Measurements from ENCODE around the gene CFAP299. TPM values are rescaled to one million over a fixed set of nuclear protein-coding genes. Genes with fewer than 3 reads are reported as not detected.
"Not testable (repeated sequence)": the region's sequence is repeated elsewhere in the genome, so short reads cannot be mapped to it uniquely, and the experiment has no call there.

Gene CFAP299
- total RNA-seq, 1 donor from 2014 or later: not detected

- Histone ChIP-seq H3K4me1 (ENCODE audit: insufficient read depth, low read length) (no peaks in the 10 kb centered on the region), H2AFZ (ENCODE audit: low read depth, low read length) (no peak overlapping the region), H3K9ac (ENCODE audit: low read length) (no peak overlapping the region), H3K27me3 (ENCODE audit: insufficient read depth, low read length) (no peaks in the 10 kb centered on the region), H4K20me1 (ENCODE audit: insufficient read depth, low read length) (no peaks in the 10 kb centered on the region), H3K36me3 (ENCODE audit: insufficient read depth, low read length) (no peaks in the 10 kb centered on the region), H3K4me2 (ENCODE audit: low read length) (no peak overlapping the region), H3K79me2 (ENCODE audit: insufficient read depth, low read length) (no peaks in the 10 kb centered on the region), H3K4me3 (ENCODE audit: insufficient read depth, low read depth, low read length) (no peak overlapping the region), H3K9me3 (ENCODE audit: insufficient read depth, low read depth, low read length) (no peaks in the 10 kb centered on the region), H3K27ac (ENCODE audit: low read depth, low read length) (no peak overlapping the region)
- FAIRE-seq (no peak), DNase-seq (ENCODE audit: low read depth) (no peak)
- TF ChIP-seq EZH2 (IDR thresholded peaks at IDR 0.05; ENCODE audit: insufficient read depth, low read length) (no peak), CTCF (IDR thresholded peaks at IDR 0.05; ENCODE audit: insufficient read depth, low read depth, low read length) (no peak)
- Mint-ChIP-seq H3K9me3 (ENCODE audit: unreplicated experiment) (peaks cover 6% of the 10 kb centered on the region), H3K27me3 (ENCODE audit: low read depth, unreplicated experiment) (no peaks in the 10 kb centered on the region), H3K27ac (ENCODE audit: unreplicated experiment) (no peak overlapping the region), H3K36me3 (ENCODE audit: low read depth, unreplicated experiment) (no peaks in the 10 kb centered on the region), H3K4me3 (ENCODE audit: unreplicated experiment) (no peak overlapping the region), H3K4me1 (ENCODE audit: low read depth, unreplicated experiment) (peaks cover 3% of the 10 kb centered on the region)
Observed at GRCh38 chr4:80790152-80790551, 454.6 kb downstream of the CFAP299 start.

- H3K27me3 Mint-ChIP-seq (ENCODE audit: low read depth, unreplicated experiment); H3K27me3 ChIP-seq (ENCODE audit: insufficient read depth, low read length); H3K4me3 Mint-ChIP-seq (ENCODE audit: unreplicated experiment); H3K27ac Mint-ChIP-seq (ENCODE audit: unreplicated experiment); H3K9ac ChIP-seq (ENCODE audit: low read length); H3K4me1 ChIP-seq (ENCODE audit: insufficient read depth, low read length); H3K79me2 ChIP-seq (ENCODE audit: insufficient read depth, low read length); H3K4me2 ChIP-seq (ENCODE audit: low read length); H3K4me3 ChIP-seq (ENCODE audit: insufficient read depth, low read depth, low read length); H3K4me1 Mint-ChIP-seq (ENCODE audit: low read depth, unreplicated experiment); H3K9me3 ChIP-seq (ENCODE audit: insufficient read depth, low read depth, low read length); H3K36me3 Mint-ChIP-seq (ENCODE audit: low read depth, unreplicated experiment); FAIRE-seq; H3K36me3 ChIP-seq (ENCODE audit: insufficient read depth, low read length); H4K20me1 ChIP-seq (ENCODE audit: insufficient read depth, low read length); H3K27ac ChIP-seq (ENCODE audit: low read depth, low read length); H2AFZ ChIP-seq (ENCODE audit: low read depth, low read length): not testable (repeated sequence)
- DNase-seq (ENCODE audit: low read depth): peak; percentile 5
- peaks cover 17% of the 10 kb centered on the region for H3K9me3 Mint-ChIP-seq (ENCODE audit: unreplicated experiment)
Observed at GRCh38 chr4:80793660-80794059, 458.1 kb downstream of the CFAP299 start.

GRCh38 chr4:80798082-80798481 lies 462.6 kb downstream of the CFAP299 start:
- Histone ChIP-seq H3K4me1 (ENCODE audit: insufficient read depth, low read length) (no peaks in the 10 kb centered on the region), H3K4me2 (ENCODE audit: low read length) (no peak overlapping the region), H3K9me3 (ENCODE audit: insufficient read depth, low read depth, low read length) (peaks cover 3% of the 10 kb centered on the region), H3K36me3 (ENCODE audit: insufficient read depth, low read length) (no peaks in the 10 kb centered on the region), H3K4me3 (ENCODE audit: insufficient read depth, low read depth, low read length) (no peak overlapping the region), H3K9ac (ENCODE audit: low read length) (no peak overlapping the region), H3K27ac (ENCODE audit: low read depth, low read length) (no peak overlapping the region), H2AFZ (ENCODE audit: low read depth, low read length) (no peak overlapping the region), H4K20me1 (ENCODE audit: insufficient read depth, low read length) (no peaks in the 10 kb centered on the region), H3K27me3 (ENCODE audit: insufficient read depth, low read length) (no peaks in the 10 kb centered on the region), H3K79me2 (ENCODE audit: insufficient read depth, low read length) (no peaks in the 10 kb centered on the region)
- Mint-ChIP-seq H3K9me3 (ENCODE audit: unreplicated experiment) (peaks cover 17% of the 10 kb centered on the region), H3K27ac (ENCODE audit: unreplicated experiment) (no peak overlapping the region), H3K36me3 (ENCODE audit: low read depth, unreplicated experiment) (no peaks in the 10 kb centered on the region), H3K27me3 (ENCODE audit: low read depth, unreplicated experiment) (no peaks in the 10 kb centered on the region), H3K4me1 (ENCODE audit: low read depth, unreplicated experiment) (no peaks in the 10 kb centered on the region), H3K4me3 (ENCODE audit: unreplicated experiment) (no peak overlapping the region)
- FAIRE-seq (no peak), DNase-seq (ENCODE audit: low read depth) (no peak)
- no peak for TF ChIP-seq EZH2 (IDR thresholded peaks at IDR 0.05; ENCODE audit: insufficient read depth, low read length)
- TF ChIP-seq CTCF (IDR thresholded peaks at IDR 0.05; ENCODE audit: insufficient read depth, low read depth, low read length): no peak

- not testable (repeated sequence) for H3K4me1 Mint-ChIP-seq (ENCODE audit: low read depth, unreplicated experiment); H3K79me2 ChIP-seq (ENCODE audit: insufficient read depth, low read length); H3K27me3 Mint-ChIP-seq (ENCODE audit: low read depth, unreplicated experiment); H3K36me3 Mint-ChIP-seq (ENCODE audit: low read depth, unreplicated experiment); H3K4me3 Mint-ChIP-seq (ENCODE audit: unreplicated experiment); DNase-seq (ENCODE audit: low read depth); H3K4me3 ChIP-seq (ENCODE audit: insufficient read depth, low read depth, low read length); H3K9me3 ChIP-seq (ENCODE audit: insufficient read depth, low read depth, low read length); FAIRE-seq; H3K27ac ChIP-seq (ENCODE audit: low read depth, low read length); H3K36me3 ChIP-seq (ENCODE audit: insufficient read depth, low read length); H2AFZ ChIP-seq (ENCODE audit: low read depth, low read length); H4K20me1 ChIP-seq (ENCODE audit: insufficient read depth, low read length); H3K4me2 ChIP-seq (ENCODE audit: low read length); H3K27me3 ChIP-seq (ENCODE audit: insufficient read depth, low read length); H3K27ac Mint-ChIP-seq (ENCODE audit: unreplicated experiment); H3K4me1 ChIP-seq (ENCODE audit: insufficient read depth, low read length); H3K9ac ChIP-seq (ENCODE audit: low read length)
- peaks cover 11% of the 10 kb centered on the region for H3K9me3 Mint-ChIP-seq (ENCODE audit: unreplicated experiment)
Observed at GRCh38 chr4:80800719-80801118, 465.2 kb downstream of the CFAP299 start.
